Purkinje cell (primary cell): ENCODE results near the gene CCDC171. TPM values are rescaled to one million over a fixed set of nuclear protein-coding genes. Genes with fewer than 3 reads are reported as not detected.

Source experiments
- polyA plus RNA-seq: library from polyadenylated mRNA; unstranded; fragments of >200 nt; fragmentation: Nextera tagmentation; gene quantifications from 2 replicates; pipeline ENCODE4 v1.2.1, GENCODE V29; 2014

CCDC171 gene
- 2.3 and 4.4 TPM in 2 replicates for polyA plus RNA-seq

DNA sequence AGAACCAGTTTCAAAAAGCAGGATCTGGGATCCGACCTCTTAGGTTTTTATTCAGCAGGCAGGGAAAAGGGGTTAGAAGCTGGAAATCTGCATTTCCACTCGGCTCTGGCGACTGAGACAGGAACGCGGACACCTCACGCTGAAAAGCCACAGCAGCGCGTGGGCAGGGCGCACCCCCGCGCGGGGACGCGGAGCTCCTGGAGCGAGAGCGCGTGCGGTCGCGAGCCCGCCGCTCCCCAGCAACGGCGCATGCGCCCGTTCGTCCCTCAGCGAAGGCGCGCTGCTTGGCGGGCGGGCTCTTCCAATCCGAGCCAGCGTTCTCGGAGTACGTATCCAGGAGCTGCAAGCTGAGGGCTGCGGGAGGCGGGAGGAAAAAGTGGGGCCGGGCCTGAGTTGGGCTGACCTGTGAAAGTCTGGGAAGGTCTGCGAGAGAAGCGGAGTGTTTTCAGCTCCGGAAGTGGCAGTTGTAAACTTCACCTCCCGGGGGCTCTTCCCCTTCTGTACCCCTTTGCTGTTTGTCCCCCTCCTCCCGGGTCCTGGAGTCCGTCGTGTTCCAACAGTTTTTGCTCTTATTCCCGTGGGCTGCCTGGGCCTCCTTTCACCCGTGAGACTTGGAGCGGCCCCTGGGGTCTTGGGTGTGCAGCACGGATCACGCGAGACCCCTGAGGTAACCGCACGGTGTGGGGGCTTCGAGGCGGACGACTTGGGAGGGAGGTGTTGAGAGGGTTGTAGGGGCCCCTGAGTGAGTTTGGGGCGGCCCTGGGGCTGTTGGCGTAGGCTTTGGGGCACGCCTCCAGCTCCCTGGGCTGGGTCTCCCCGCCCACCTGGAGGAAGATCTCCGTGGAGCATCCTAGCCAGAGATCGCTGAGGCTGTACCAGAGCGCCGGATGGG, at the start of gene CCDC171:
Gene CCDC171, plus strand, starts transcription at position 408 of the 892 bp plus-strand sequence. CDS start 11,046 bp downstream, outside the sequence.

DNA sequence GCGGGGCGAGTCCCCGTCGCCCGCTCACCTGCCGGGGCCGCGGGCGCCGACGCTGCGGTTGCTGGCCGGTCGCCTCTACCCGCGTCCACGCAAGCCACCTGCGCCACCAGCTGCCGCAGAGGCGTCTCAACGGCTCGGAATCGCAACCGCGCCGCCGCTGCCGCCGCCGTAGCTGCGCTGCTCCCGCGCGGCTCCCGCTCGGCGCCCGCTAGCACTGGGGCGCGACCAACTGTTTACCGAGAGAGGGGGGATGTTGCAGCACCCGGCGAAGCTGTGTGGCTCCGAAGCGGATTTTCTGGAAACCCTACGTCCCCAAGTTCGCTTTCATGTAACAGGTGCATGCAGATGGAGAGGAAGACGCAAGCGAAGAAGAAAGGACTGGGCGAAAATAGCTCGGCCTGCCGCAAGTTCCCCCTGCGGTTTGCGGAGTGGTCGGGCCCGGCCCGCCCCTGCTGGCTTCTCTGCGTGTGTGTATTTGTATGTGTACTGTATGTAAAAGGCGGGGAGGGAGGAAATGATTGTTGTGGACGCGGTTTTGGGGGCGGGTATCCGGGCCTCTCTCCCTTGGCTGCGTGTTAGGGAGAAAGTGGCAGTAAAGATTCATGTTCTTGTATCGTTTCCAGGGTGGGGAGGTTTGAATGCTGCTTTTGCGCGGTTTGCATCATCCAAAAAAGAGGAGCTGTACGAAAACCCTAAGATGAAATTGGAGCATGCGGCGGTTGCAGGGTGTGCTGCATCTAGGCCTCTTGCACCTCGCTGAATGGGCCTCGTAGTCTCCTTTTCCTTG, 41.9 kb upstream of the CCDC171 start, which contains the start of gene PSIP1:
Gene PSIP1, minus strand, starts transcription at position 182 of the 787 bp plus-strand sequence. CDS start 782 bp downstream, outside the sequence.

Other genes with a start within 250 kb of the CCDC171 start
- 30.1 and 40.2 TPM in 2 replicates for gene TTC39B, start 245.8 kb upstream of the CCDC171 start, polyA plus RNA-seq
- gene SNAPC3, start 130.2 kb upstream of the CCDC171 start, polyA plus RNA-seq, result 34.0 and 55.7 TPM in 2 replicates
- 94.4 and 100 TPM in 2 replicates for gene PSIP1, start 42.1 kb upstream of the CCDC171 start, polyA plus RNA-seq